Fibroblast of lung (primary cell): ENCODE data around the gene PEX10. TPM values are rescaled to one million over a fixed set of nuclear protein-coding genes. Genes with fewer than 3 reads are reported as not detected.

Source experiments
- DNase-seq, 2 donors: peaks; one replicate each; pipeline versions ENCODE4 v3.0.0 to v3.0.0-alpha.2; 2010; ENCODE audit warnings: low read depth in 2 of 2
- H2AFZ ChIP-seq: 2 replicates; pipeline ENCODE4 v1.5.1; 2012; ENCODE audit warnings: low read length, control low read depth, inconsistent platforms
- H3K27ac ChIP-seq: 2 replicates; pipeline ENCODE4 v1.5.1; 2011; ENCODE audit warnings: low read length, control low read depth; ENCODE audit not compliant: insufficient read depth
- H3K27me3 ChIP-seq: 2 replicates; pipeline ENCODE4 v1.5.1; 2011; ENCODE audit warnings: mild to moderate bottlenecking, low read length; ENCODE audit not compliant: control insufficient read depth, insufficient read depth
- H3K36me3 ChIP-seq: 2 replicates; pipeline ENCODE4 v1.5.1; 2011; ENCODE audit warnings: low read length; ENCODE audit not compliant: control insufficient read depth, insufficient read depth
- H3K4me1 ChIP-seq: 2 replicates; pipeline ENCODE4 v1.5.1; 2011; ENCODE audit warnings: low read length; ENCODE audit not compliant: control insufficient read depth, insufficient read depth; ENCODE audit errors: extremely low read depth
- H3K4me2 ChIP-seq: 2 replicates; pipeline ENCODE4 v1.5.1; 2011; ENCODE audit warnings: low read length, control low read depth; ENCODE audit not compliant: insufficient read depth; ENCODE audit errors: extremely low read depth
- H3K4me3 ChIP-seq, 4 experiments: fragments of 200-600 bp in 1 of 4; sonication (generic) in 1 of 4; replicated peaks in 1 of 4; 2 replicates each; pipeline ENCODE4 v1.5.1; 2011 to 2016; ENCODE audit warnings: low read length in 4 of 4, low read depth in 3 of 4, mild to moderate bottlenecking in 3 of 4, control low read depth in 2 of 4, inconsistent platforms in 1 of 4, mixed read lengths in 1 of 4; ENCODE audit not compliant: insufficient read depth in 1 of 4; ENCODE audit errors: control extremely low read depth in 1 of 4
- H3K79me2 ChIP-seq: 2 replicates; pipeline ENCODE4 v1.5.1; 2012; ENCODE audit warnings: mild to moderate bottlenecking, low read length, inconsistent platforms; ENCODE audit not compliant: control insufficient read depth, insufficient read depth
- H3K9ac ChIP-seq: 2 replicates; pipeline ENCODE4 v1.5.1; 2011; ENCODE audit warnings: mild to moderate bottlenecking, low read length, control low read depth; ENCODE audit not compliant: insufficient read depth
- H3K9me3 ChIP-seq: 2 replicates; pipeline ENCODE4 v1.5.1; 2012; ENCODE audit warnings: low read depth, low read length; ENCODE audit not compliant: control insufficient read depth, insufficient read depth
- H4K20me1 ChIP-seq: 2 replicates; pipeline ENCODE4 v1.5.1; 2011; ENCODE audit warnings: low read length; ENCODE audit not compliant: control insufficient read depth, insufficient read depth; ENCODE audit errors: extremely low read depth
- CTCF ChIP-seq, 2 donors: IDR thresholded peaks in 1 of 2; conservative IDR thresholded peaks in 1 of 2; 1 replicate in 1 of 2; 2 replicates in 1 of 2; pipeline ENCODE4 v1.5.1; 2011 to 2012; ENCODE audit warnings: low read length in 2 of 2, control low read depth in 1 of 2, inconsistent platforms in 1 of 2, low read depth in 1 of 2, mild to moderate bottlenecking in 1 of 2
- EZH2 ChIP-seq: IDR thresholded peaks from 2 replicates; pipeline ENCODE4 v1.5.1; 2012; ENCODE audit warnings: low read length, control low read depth, mild to moderate bottlenecking; ENCODE audit errors: missing control alignments
- polyA plus RNA-seq, 2 donors: library from polyadenylated mRNA; depleted of rRNA in 1 of 2; stranded (reverse) in 1 of 2; unstranded in 1 of 2; fragments of >200 nt; gene quantifications; 2 replicates each; pipeline ENCODE4 v1.2.1, GENCODE V29; 2011 to 2012; ENCODE audit warnings: missing spikeins in 1 of 2
- total RNA-seq: library from RNA; depleted of rRNA; stranded (reverse); fragments of >200 nt; gene quantifications from 2 replicates; pipeline ENCODE4 v1.2.1, GENCODE V29; 2014

The PEX10 gene
- total and polyA plus RNA-seq, 2 donors (not counting 1 experiment from before 2014, with no cell fraction given), result 15.4 to 33.4 TPM

GRCh38 chr1:2413495-2414296, 1.3 kb upstream of the PEX10 start:
- Histone ChIP-seq H2AFZ (peak overlapping the region; percentile 46), H3K4me3 (peak overlapping the region in 3 of 4 experiments; percentile 6 to 83 (median 68)), H3K36me3 (peaks cover 4% of the 10 kb centered on the region), H3K9ac (peak overlapping the region; percentile 51), H3K4me2 (peak overlapping the region; percentile 92), H3K4me1 (peaks cover 6% of the 10 kb centered on the region), H4K20me1 (no peaks in the 10 kb centered on the region), H3K27ac (no peak overlapping the region), H3K27me3 (no peaks in the 10 kb centered on the region), H3K79me2 (peaks cover 5% of the 10 kb centered on the region), H3K9me3 (no peaks in the 10 kb centered on the region)
- DNase-seq, result no peak
- TF ChIP-seq CTCF (conservative IDR thresholded peaks at IDR 0.05 in 1 of 2, IDR thresholded peaks at IDR 0.05 in 1 of 2; ENCODE audit: low read depth in 1 of 2, low read length in 2 of 2) (no peak), EZH2 (no peak)

- Histone ChIP-seq H3K27me3 (no peaks in the 10 kb centered on the region), H3K9me3 (no peaks in the 10 kb centered on the region), H3K4me2 (peak overlapping the region; percentile 92), H3K4me3 (peak overlapping the region; percentile 50 to 83 (median 71)), H3K36me3 (peaks cover 9% of the 10 kb centered on the region), H3K27ac (peak overlapping the region; percentile 56), H2AFZ (peak overlapping the region; percentile 93), H3K4me1 (peaks cover 6% of the 10 kb centered on the region), H3K79me2 (peaks cover 5% of the 10 kb centered on the region), H3K9ac (peak overlapping the region; percentile 51), H4K20me1 (no peaks in the 10 kb centered on the region)
- peak in 1 of 2 donors; percentile 50 for DNase-seq
- TF ChIP-seq CTCF (conservative IDR thresholded peaks at IDR 0.05 in 1 of 2, IDR thresholded peaks at IDR 0.05 in 1 of 2; ENCODE audit: low read depth in 1 of 2, low read length in 2 of 2) (no peak), EZH2 (no peak)
These were observed 570 bp upstream of the PEX10 start for GRCh38 chr1:2412773-2413494.

GRCh38 chr1:2411801-2412394, 466 bp downstream of the PEX10 start:
- H3K27me3 ChIP-seq, result no peaks in the 10 kb centered on the region
- H2AFZ ChIP-seq, result peak overlapping the region; percentile 65
- no peaks in the 10 kb centered on the region for H4K20me1 ChIP-seq
- H3K36me3 ChIP-seq, result peaks cover 9% of the 10 kb centered on the region
- H3K4me3 ChIP-seq, result peak overlapping the region; percentile 67 to 83 (median 82)
- DNase-seq, result peak in 1 of 2 donors; percentile 17
- H3K9ac ChIP-seq, result peak overlapping the region; percentile 90
- TF ChIP-seq EZH2 (no peak), CTCF (conservative IDR thresholded peaks at IDR 0.05 in 1 of 2, IDR thresholded peaks at IDR 0.05 in 1 of 2; ENCODE audit: low read depth in 1 of 2, low read length in 2 of 2) (no peak)
- peaks cover 5% of the 10 kb centered on the region for H3K79me2 ChIP-seq
- H3K9me3 ChIP-seq, result no peaks in the 10 kb centered on the region
- H3K4me1 ChIP-seq, result peaks cover 6% of the 10 kb centered on the region
- peak overlapping the region; percentile 90 for H3K27ac ChIP-seq
- peak overlapping the region; percentile 75 for H3K4me2 ChIP-seq
